Mesodermal cell (in vitro differentiated cells): ENCODE data around the gene FAM151B.
A peak's percentile ranks its signal among the peaks of the same experiment; 100 is the strongest.
"Not testable (repeated sequence)": the region's sequence is repeated elsewhere in the genome, so short reads cannot be mapped to it uniquely, and the experiment has no call there.

ENCODE experiments used
- H3K27ac ChIP-seq: 2 replicates; pipeline ENCODE4 v1.7.0; 2013; ENCODE audit warnings: mild to moderate bottlenecking, low read depth, low read length, moderate library complexity; ENCODE audit not compliant: severe bottlenecking
- H3K36me3 ChIP-seq: 2 replicates; pipeline ENCODE4 v1.7.1; 2013; ENCODE audit warnings: mild to moderate bottlenecking, low read length, moderate library complexity; ENCODE audit not compliant: control insufficient read depth, insufficient read depth
- H3K4me1 ChIP-seq: one replicate; pipeline ENCODE4 v1.7.1; 2013; ENCODE audit warnings: mild to moderate bottlenecking, low read length; ENCODE audit not compliant: insufficient read depth, control insufficient read depth, poor library complexity, severe bottlenecking
- H3K4me3 ChIP-seq: 2 replicates; pipeline ENCODE4 v1.7.0; 2013; ENCODE audit warnings: low read length, control low read depth, mild to moderate bottlenecking; ENCODE audit not compliant: insufficient read depth, poor library complexity, severe bottlenecking; ENCODE audit errors: extremely low read depth
- H3K9me3 ChIP-seq: 2 replicates; pipeline ENCODE4 v1.7.1; 2013; ENCODE audit warnings: mild to moderate bottlenecking, low read length, moderate library complexity; ENCODE audit not compliant: control insufficient read depth
- WGBS, 2 experiments: methylation state at CpG; one replicate each; pipeline ENCODE4 v1.1.5; 2013; ENCODE audit warnings: missing lambda C conversion rate in 2 of 2; ENCODE audit not compliant: insufficient coverage in 2 of 2; 5-methylcytosine and 5-hydroxymethylcytosine counted together

The FAM151B gene

DNA sequence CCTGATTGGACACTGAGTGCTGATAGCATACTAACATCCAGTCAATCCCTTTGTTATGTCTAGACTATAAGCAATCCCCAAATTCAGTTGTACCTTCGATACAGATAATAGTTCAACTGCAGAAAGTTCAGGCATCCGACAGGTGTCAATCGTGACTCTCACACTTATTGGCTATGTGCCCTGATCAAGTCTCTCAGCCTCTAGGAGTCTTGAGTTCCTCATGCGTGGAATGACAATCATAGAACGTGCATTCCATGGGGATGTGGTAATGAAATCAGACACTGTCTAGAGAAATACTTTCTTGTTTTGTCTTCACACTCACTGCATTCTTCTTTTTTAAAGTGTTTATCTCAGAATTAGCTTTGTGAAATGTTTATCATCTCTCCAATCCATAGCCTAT is 77.4 kb downstream of the FAM151B start:
- no peaks in the 10 kb centered on the region for H3K9me3 ChIP-seq
- 79 to 92% methylated on average over 3 of the region's 5 CpGs for WGBS, 2 experiments

DNA sequence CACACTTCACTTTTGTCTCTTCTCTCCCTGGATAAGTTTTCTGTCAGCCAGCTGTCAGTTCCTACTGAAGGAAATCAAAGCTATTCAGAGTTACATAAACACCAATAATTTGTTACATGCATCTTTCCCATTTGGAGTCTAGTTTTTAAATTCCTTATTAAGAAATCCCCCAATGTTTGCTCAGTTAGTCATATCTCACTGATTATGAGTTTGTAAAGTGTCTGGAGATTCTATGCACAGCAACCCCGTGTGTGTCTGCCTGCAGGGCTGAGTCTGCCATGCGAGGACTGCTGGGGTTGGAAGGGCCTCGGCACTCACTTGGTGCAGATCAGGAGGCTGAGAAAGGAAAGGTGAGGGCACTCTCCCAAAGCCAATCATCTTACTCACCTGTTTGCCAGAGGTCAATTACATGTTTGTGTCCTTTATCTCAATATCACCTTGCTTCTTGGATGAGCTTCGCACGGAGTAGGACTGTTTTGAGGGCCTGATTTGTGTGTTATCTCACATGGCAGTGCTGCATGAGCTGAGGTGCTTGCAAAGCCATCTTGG is 78.9 kb downstream of the FAM151B start:
- 88 to 93% methylated on average over 3 of the region's 5 CpGs for WGBS, 2 experiments
- no peak overlapping the region for H3K27ac ChIP-seq
- H3K36me3 ChIP-seq = no peaks in the 10 kb centered on the region
- no peak overlapping the region for H3K4me3 ChIP-seq
- no peaks in the 10 kb centered on the region for H3K9me3 ChIP-seq
- peaks cover 7% of the 10 kb centered on the region for H3K4me1 ChIP-seq

More for the DNA sequence above, 77.4 kb downstream of the FAM151B start:
- no peak overlapping the region for H3K27ac ChIP-seq
- no peaks in the 10 kb centered on the region for H3K36me3 ChIP-seq
- no peak overlapping the region for H3K4me3 ChIP-seq
- peaks cover 7% of the 10 kb centered on the region for H3K4me1 ChIP-seq

DNA sequence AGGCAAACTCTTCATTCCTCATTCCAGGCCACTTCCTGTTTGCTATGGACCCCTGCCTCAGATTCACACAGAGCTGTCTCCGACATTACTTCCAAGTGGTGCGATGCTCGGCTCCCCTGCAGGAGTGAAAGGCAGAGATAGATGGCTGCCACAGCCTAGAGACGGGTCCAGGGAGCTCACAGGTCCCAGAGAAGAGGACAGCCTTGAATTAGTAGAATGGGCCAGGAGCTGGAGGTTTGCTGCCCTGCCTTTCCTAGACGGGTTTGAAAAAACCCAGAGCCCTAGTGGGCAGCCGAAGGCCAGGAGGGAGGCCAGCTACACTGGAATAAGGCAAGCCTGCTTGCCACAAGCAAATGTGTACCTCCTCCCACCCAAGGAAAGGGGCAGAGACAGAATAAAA is 80.4 kb downstream of the FAM151B start:
- Histone ChIP-seq H3K9me3 (no peaks in the 10 kb centered on the region), H3K4me1 (peaks cover 7% of the 10 kb centered on the region), H3K4me3 (no peak overlapping the region), H3K36me3 (no peaks in the 10 kb centered on the region), H3K27ac (no peak overlapping the region)
- 63 to 66% methylated on average over 3 to 5 of the region's 6 CpGs for WGBS, 2 experiments

DNA sequence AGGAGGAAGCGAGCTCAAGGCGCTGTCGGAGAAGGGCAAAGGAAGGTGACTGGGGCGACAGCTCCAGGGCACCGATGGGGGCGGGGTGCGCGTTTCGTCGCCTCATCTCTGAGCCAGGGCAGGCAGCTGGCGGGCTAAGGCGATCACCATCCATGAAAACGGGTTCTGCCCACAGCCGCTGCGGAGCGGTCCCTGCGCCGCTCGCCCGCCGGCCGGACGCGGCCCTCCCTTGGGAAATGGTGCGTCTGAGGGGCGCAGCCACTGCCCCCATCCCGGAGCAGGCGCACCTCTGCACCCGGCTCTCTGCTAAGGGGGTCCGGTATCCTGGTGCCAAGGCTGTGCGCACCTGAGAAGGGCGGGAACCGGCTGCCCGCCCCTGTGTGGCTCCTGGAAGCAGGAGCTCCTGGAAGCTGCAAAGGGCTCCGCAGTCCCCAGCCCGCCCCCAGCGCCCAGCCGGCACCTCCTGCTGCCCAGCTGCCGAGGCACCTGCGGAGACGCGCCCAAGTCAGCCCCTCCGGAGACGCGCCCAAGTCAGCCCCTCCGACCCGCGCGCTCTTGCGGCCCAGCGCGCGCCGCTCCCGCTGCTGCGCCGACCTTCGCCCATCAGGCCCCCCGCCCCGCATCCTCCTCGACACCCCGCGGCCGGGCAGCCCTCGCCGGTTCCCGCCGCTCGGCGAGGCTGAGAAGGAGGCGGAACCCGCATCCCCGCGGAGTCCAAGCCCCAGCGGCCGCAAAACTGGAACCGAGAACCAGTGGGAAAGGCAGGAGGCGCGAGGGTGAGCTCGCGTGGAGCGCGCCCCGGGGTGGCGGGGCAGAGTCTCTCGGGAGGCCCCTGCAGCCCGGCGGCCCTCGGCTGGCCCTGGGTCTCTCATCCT is 81.4 kb downstream of the FAM151B start:
- H3K27ac ChIP-seq = no peak overlapping the region
- H3K9me3 ChIP-seq = no peaks in the 10 kb centered on the region
- H3K36me3 ChIP-seq = no peaks in the 10 kb centered on the region
- WGBS, 2 experiments = 1 to 2% methylated on average over 72 to 78 of the region's 89 CpGs
- peak overlapping the region; percentile 30 for H3K4me3 ChIP-seq
- peaks cover 7% of the 10 kb centered on the region for H3K4me1 ChIP-seq

DNA sequence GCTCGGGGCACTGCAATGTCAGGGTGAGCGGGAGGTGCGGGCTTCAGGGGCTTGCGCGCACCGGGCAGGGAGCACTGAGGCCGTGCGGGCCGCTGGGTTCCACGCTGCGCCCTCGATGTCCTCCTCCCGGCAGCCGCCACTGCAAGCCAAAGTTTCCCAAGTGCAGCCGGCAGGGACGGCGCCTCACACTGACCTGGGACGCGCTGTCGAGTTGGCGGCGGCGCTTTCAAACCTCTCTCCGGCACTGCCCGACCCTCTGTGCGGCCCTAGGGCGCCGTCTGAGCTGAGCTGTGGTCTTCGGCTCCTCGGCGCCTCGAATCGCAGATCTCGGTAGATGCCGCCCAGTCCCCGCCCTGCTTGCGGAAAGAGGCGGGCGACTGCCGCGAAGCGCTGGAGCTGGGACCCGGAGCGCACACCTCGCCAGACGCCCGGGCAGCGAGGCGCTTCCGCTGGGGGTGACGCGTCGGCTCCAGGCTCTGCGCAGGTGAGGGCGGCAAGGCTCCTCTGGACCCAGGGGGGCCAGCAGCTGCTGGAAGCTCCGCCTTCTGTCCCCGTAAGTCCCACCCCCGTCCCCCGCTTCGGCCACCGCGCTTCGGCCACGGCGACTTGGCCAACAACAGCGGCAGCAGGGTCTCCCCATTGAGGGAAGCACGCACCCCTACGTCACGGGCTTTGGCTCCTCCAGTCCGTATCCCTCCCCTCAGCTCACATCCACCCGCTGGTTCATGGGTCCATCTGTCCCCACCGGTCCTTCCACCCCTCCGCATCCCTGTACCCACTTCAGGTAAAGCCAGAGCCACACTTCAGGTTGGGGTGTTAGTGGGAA is 82.3 kb downstream of the FAM151B start, which contains the start of gene ANKRD34B:
Gene ANKRD34B, minus strand, starts transcription at position 320 of the 826 bp plus-strand sequence. CDS start 10,261 bp downstream, outside the sequence.
- no peaks in the 10 kb centered on the region for H3K36me3 ChIP-seq
- no peak within 1 kb of the TSS for H3K27ac ChIP-seq
- no peaks in the 10 kb centered on the region for H3K9me3 ChIP-seq
- peaks cover 7% of the 10 kb centered on the region for H3K4me1 ChIP-seq
- 1% methylated on average over 52 to 63 of the region's 73 CpGs for WGBS, 2 experiments
- H3K4me3 ChIP-seq = peak within 1 kb of the TSS; percentile 30

DNA sequence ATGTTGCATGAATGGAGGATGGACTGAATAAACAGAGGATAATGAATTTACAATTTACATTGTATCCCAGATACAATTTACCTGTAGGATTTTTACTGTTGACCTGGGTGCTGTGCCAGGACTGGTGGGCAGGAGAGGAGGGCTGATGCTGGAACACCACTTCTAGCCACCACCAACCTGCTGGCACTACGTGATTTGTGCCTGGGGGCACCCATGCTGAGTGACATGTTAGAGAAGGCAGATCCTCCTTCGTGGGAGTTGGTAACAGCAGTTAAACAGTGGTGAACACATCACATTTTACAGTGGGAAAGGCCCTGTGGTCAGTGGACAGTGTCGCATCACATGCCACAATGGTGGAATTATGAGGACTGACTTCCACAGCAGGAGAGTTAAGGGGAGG is 85.2 kb downstream of the FAM151B start:
- Histone ChIP-seq H3K4me3 (no peak overlapping the region), H3K27ac (no peak overlapping the region), H3K9me3 (no peaks in the 10 kb centered on the region), H3K36me3 (no peaks in the 10 kb centered on the region), H3K4me1 (peaks cover 7% of the 10 kb centered on the region)
- WGBS, 2 experiments = 74 to 86% methylated on average over 2 to 3 of the region's 3 CpGs

DNA sequence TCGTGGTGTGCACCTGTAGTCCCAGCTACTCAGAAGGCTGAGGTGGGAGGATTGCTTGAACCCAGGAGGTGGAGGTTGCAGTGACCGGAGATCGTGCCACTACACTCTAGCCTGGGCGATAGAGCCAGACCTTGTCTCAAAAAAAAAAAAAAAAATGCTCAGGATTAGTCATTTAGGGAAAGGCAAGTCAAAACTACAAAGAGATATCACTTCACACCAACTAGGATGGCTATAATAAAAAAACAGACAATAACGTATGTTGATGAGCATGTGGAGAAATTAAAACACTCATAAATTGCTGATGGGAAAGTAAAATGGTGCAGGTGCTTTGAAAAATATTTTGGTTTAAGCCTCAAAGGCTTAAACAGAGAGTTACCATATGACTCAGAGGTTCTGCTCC is 88.5 kb downstream of the FAM151B start:
- WGBS, 2 experiments = 71 to 97% methylated on average over 1 to 3 of the region's 5 CpGs

DNA sequence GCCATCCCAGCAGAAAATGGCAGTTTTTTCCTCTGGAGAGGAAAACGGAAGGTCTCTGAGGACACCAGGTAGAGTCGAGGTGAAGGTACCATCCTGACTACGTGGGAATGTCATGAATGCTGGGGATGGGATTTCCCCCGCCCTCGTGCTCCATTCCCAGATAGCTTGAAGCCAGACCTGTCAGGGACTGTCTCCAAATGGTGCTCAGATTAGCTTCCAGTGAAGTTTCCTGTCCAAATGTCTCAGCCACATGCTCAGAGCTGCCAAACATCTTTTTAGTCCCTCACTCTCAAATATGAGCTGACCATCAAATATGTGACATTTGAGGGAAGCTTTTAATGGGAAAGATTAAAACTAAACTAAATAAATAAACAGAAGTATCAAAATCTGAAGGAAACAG is 89.8 kb downstream of the FAM151B start:
- 44 to 50% methylated on average over 5 of the region's 5 CpGs for WGBS, 2 experiments
- no peak overlapping the region for H3K27ac ChIP-seq

More for the DNA sequence above, 88.5 kb downstream of the FAM151B start:
- H3K4me1 ChIP-seq = no peaks in the 10 kb centered on the region
- no peak overlapping the region for H3K27ac ChIP-seq
- no peak overlapping the region for H3K4me3 ChIP-seq
- H3K9me3 ChIP-seq = no peaks in the 10 kb centered on the region
- H3K36me3 ChIP-seq = no peaks in the 10 kb centered on the region

DNA sequence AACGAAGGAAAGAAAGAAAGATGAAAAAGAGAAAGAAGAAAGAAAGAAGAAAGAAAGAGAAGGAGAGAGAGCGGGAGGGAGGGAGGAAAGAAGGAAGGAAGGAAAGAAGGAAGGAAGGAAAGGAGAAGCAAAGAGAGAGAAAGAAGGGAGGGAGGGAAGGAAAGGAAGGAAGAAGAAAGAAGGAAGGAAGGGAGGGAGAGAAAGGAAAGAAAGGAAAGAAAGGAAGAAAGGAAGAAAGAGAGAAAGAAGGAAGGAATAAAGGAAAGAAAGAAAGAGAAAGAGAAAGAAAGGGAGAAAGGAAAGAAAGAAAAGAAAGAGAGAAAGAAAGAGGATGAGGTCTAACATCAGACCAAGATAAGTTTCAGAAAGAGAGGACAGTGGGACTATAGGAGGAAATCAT is 91.2 kb downstream of the FAM151B start:
- H3K4me1 ChIP-seq = no peaks in the 10 kb centered on the region
- H3K4me3 ChIP-seq = no peak overlapping the region
- H3K27ac ChIP-seq = no peak overlapping the region
- H3K36me3 ChIP-seq = no peaks in the 10 kb centered on the region
- H3K9me3 ChIP-seq = no peaks in the 10 kb centered on the region
- 88 to 95% methylated on average over 2 of the region's 2 CpGs for WGBS, 2 experiments

More for the DNA sequence above, 89.8 kb downstream of the FAM151B start:
- H3K36me3 ChIP-seq = no peaks in the 10 kb centered on the region
- no peaks in the 10 kb centered on the region for H3K9me3 ChIP-seq
- H3K4me3 ChIP-seq = no peak overlapping the region
- H3K4me1 ChIP-seq = no peaks in the 10 kb centered on the region

DNA sequence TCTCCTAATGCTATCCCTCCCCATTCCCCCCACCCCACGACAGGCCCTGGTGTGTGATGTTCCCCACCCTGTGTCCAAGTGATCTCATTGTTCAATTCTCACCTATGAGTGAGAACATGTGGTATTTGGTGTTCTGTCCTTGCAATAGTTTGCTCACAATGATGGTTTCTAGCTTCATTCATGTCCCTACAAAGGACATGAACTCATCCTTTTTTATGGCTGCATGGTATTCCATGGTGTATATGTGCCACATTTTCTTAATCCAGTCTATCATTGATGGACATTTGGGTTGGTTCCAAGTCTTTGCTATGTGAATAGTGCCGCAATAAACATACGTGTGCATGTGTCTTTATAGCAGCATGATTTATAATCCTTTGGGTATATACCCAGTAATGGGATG is 92.4 kb downstream of the FAM151B start:
- H3K36me3 ChIP-seq, H3K4me3 ChIP-seq, H3K4me1 ChIP-seq, H3K27ac ChIP-seq, H3K9me3 ChIP-seq: not testable (repeated sequence)
- no CpG with 5 or more reads among the region's 3 CpGs for WGBS, 2 experiments
